NCI-H2196 (cell line): ENCODE data around the gene PPP4R1.
"Not testable (repeated sequence)": the region's sequence is repeated elsewhere in the genome, so short reads cannot be mapped to it uniquely, and the experiment has no call there.

ENCODE experiments used
- DNase-seq: peaks from one replicate; lab custom pipeline; 2025; ENCODE audit not compliant: unreplicated experiment; lab: John Stamatoyannopoulos, UW

The PPP4R1 gene

GRCh38 chr18:9614401-9615279 is at the start of gene PPP4R1:
Gene PPP4R1 (minus strand): TSS chr18:9614559. CDS start chr18:9614484, 75 bp downstream.
- DNase-seq = peak; percentile 83

DNA sequence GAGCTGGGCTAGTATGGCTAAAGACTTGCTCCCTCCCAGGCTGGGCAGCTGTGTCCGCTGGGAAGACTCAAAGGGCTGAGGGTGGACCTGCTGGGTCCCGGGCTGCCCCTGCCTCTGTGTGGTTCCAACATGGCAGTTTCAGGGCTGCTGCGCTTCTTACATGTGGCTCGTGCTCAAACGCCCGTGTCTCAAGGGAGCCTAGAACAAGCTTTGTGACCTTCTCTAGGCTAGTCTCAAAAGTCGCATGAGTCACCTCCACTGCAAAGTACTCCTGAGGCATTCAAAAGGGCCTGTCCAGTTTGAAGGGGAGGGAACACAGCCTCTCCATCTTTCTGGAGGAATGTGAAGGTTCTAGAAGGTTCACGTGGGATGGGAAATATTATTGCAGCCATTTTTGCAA is 49.0 kb upstream of the PPP4R1 start:
- DNase-seq = no peak

DNA sequence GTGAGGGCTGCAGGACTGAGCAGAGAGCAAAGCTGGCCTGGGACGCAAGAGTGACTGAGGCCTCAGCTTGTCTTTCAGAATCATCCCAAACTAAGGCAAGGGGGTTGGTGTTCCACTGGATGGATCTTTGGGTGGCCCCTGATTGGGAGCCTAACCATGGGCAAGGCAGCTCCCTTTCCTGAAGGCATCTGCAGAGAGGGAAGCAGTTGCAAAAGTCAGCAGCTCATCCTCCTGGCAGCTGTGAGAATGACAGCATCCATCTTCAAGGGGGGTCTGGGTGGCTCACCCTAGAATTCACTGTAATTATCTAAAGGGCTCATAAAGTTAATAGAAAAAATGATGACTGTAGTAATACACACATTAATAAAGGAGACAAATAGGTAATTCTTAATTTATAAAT is 47.2 kb upstream of the PPP4R1 start:
- DNase-seq = no peak

GRCh38 chr18:9659499-9660375 is 45.4 kb upstream of the PPP4R1 start:
- no peak for DNase-seq

DNA sequence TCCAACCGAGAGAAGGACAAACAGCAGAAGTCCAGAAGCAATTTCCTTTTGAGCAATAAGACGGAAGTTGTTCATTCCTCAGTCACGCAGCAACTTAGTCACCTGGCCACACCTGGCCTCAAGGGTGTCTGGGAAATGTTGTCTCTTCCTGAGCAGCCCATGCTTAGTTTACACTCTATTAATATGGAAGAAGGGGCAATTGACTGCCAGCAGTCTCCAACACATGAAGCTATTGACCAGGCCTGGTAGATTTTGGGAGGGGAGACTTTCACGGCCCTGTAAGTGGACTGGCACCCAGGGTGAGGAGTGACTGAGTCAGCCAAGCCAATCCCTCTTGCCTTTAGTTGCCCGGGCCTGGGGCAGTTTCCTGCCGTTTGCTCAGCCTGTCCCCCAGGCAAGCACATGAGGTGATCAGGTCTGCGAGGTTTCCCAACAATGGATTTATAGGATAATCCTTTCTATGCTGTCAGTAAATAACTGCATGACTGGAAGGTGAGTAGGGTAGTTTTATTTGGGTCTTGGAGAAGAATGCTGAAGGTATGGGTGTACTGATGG is 43.8 kb upstream of the PPP4R1 start:
- DNase-seq = no peak

GRCh38 chr18:9655232-9655767 is 40.9 kb upstream of the PPP4R1 start:
- no peak for DNase-seq

GRCh38 chr18:9653390-9653789 is 39.0 kb upstream of the PPP4R1 start:
- DNase-seq = peak; percentile 89

DNA sequence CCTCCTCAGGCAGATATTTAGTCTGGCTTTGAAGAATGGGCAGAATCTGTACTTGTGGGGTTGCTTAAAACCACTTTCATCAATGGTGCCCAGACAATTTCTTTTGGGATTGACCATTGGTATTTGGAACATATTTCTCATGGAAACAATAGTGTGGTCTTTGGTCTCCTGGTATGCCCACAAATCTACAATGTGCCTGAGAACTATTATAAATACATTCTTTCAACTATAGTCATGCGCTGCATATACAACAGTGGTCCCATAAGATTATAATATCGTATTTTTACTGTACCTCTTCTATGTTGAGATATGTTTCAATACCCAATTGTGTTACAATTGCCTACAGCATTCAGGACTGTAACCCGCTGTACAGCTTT is 34.8 kb upstream of the PPP4R1 start:
- DNase-seq = no peak

- no peak for DNase-seq
Observed at GRCh38 chr18:9648431-9649163, 34.2 kb upstream of the PPP4R1 start.

- no peak for DNase-seq
Observed at GRCh38 chr18:9647496-9648323, 33.4 kb upstream of the PPP4R1 start.

GRCh38 chr18:9643549-9643948 is 29.2 kb upstream of the PPP4R1 start:
- peak; percentile 77 for DNase-seq

GRCh38 chr18:9642799-9643462 is 28.6 kb upstream of the PPP4R1 start:
- DNase-seq = no peak

DNA sequence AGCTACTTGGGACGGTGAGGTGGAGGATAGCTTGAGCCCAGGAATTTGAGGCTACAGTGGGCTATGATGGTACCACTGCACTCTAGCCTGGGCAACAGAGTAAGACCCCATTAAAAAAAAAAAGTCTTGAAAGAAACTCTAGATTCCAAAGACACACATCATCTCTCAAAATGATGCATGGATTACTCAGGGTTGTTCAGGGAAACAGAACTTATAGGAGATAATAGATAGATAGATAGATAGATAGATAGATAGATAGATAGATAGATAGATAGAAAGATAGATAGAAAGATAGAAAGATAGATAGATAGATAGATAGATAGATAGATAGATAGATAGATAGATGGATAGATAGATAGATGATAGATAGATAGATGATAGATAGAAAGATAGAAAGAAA is 26.7 kb upstream of the PPP4R1 start:
- DNase-seq = not testable (repeated sequence)

- DNase-seq = peak; percentile 50
Observed at GRCh38 chr18:9638886-9639285, 24.5 kb upstream of the PPP4R1 start.

DNA sequence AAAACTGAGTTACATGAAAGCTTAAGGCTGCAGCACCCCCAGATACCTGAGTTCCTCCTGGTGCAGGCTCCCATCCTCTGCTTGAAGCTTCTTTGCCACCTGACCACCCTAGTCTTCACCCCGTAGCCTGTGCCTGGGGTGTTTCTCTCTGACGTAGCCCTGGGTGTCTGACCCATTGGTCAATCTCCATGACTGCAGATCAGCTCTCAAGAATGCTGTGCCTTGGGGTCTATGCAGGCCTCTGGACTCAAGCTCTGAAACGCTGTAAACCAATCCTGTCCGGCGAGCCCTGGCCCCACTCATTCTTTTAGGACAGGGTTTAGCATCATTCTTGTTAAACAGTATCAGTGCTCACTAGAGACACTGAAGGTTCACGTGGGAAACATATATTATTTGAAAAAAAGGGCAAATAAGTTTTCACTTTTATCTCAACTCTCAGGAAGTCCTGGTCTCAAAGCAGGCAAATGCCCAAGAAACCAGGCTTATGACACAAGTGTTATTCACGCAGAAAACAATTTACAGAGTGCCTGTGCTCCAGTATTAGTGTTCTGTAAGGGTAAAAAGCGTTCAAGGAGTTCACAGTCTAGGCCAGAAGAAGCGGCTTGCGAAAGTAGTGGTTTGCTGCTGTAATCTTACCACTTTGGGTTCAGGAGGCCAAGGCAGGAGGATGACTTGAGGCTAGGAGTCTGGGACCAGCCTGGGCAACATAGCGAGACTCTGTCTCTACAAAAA is 22.8 kb upstream of the PPP4R1 start:
- DNase-seq = no peak

DNA sequence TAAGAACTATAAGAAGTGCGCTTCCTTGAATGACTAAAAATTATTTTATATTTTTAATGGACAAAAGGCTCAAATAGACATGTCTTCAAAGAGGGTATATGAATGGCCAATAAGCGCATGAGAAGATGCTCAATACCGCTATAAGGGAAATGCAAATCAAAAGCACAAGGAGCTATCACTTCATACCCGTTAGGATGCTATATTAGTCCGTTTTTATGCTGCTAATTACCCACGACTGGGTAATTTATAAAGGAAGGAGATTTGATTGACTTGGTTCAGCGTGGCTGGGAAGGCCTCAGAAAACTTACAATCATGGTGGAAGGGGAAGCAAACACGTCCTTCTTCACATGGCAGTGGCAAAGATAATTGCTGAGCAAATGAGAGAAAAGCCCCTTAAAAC is 20.5 kb upstream of the PPP4R1 start:
- no peak for DNase-seq

DNA sequence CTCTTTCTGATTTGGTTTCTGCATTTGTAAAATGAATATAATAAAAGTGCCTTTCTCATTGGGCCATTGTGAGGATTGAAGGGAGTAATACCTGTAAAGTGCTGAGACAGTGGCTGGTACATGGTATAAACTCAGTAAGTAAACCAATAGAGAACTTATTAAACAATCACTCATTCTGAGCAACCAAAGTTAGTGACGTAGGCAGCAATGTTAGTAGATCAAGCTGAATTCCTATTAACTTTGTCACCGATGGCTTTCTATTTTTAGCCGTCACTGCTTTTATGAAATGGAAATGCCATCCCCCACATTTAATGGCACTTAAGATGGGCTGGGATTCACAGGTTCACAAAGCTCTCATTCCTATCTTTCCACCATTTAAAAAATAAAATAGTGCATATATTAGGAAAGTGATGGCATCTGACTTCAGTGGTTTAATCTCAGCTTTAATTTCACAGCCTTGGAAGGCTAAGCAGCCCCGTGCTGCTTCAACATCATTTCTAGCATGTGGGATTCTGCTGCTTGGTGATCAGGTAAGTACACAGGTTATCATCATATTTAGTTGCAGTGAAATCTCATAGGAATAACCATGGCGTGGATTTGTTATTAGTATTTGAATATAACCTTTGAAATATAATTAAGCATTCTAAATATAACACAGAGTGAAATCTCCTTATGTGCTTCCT is 17.6 kb upstream of the PPP4R1 start:
- DNase-seq = no peak

- no peak for DNase-seq
Observed at GRCh38 chr18:9630444-9630843, 16.1 kb upstream of the PPP4R1 start.
